ENCODE measurements around the gene C1QL2.

- TF ChIP-seq POLR2A (IDR thresholded peaks at IDR 0.05; ENCODE audit: low read depth, low read length), result no peak
- TF ChIP-seq POLR2AphosphoS5 (IDR thresholded peaks at IDR 0.05; ENCODE audit: low read depth, low read length), result no peak
- TF ChIP-seq TAF1 (IDR thresholded peaks at IDR 0.05; ENCODE audit: borderline replicate concordance, low read depth, low read length), result no peak
Measured at GRCh38 chr2:119196301-119197125, 38.0 kb upstream of the C1QL2 start.

All from GM12892 (cell line).